WTC11 (cell line): Measurements from ENCODE around the gene CHIA.

Experiments
- CREB1 ChIP-seq: sonication (generic); formaldehyde crosslinking; IDR thresholded peaks from 2 replicates; pipeline ENCODE4 v1.8.0; 2023; ENCODE audit warnings: mild to moderate bottlenecking, missing genetic modification reagents
- CTCF ChIP-seq: fragments of 200-600 bp; IDR thresholded peaks from 2 replicates; pipeline ENCODE4 v1.8.0; 2022; ENCODE audit warnings: antibody characterized with exemption
- E2F1 ChIP-seq: sonication (generic); formaldehyde crosslinking; IDR thresholded peaks from 2 replicates; pipeline ENCODE4 v1.8.0; 2022; ENCODE audit warnings: mild to moderate bottlenecking, missing genetic modification reagents
- FOXJ3 ChIP-seq: sonication (generic); formaldehyde crosslinking; IDR thresholded peaks from 2 replicates; pipeline ENCODE4 v1.9.0; 2021; ENCODE audit warnings: missing genetic modification reagents, mild to moderate bottlenecking, borderline replicate concordance
- FOXP1 ChIP-seq: sonication (generic); formaldehyde crosslinking; IDR thresholded peaks from 2 replicates; pipeline ENCODE4 v1.8.0; 2022; ENCODE audit warnings: missing genetic modification reagents, mild to moderate bottlenecking, moderate library complexity, borderline replicate concordance
- HMGXB4 ChIP-seq: sonication (generic); formaldehyde crosslinking; IDR thresholded peaks from 2 replicates; pipeline ENCODE4 v1.8.1; 2023; ENCODE audit warnings: mild to moderate bottlenecking, moderate library complexity, missing genetic modification reagents
- NR3C1 ChIP-seq: sonication (generic); formaldehyde crosslinking; conservative IDR thresholded peaks from 2 replicates; pipeline ENCODE4 v1.8.1; 2023; ENCODE audit warnings: low read depth, mild to moderate bottlenecking, missing genetic modification reagents
- PREB ChIP-seq: sonication (generic); formaldehyde crosslinking; IDR thresholded peaks from 2 replicates; pipeline ENCODE4 v1.8.1; 2022; ENCODE audit warnings: mild to moderate bottlenecking, missing genetic modification reagents, moderate library complexity, borderline replicate concordance
- RELA ChIP-seq: sonication (generic); formaldehyde crosslinking; IDR thresholded peaks from 2 replicates; pipeline ENCODE4 v1.8.1; 2022; ENCODE audit warnings: missing genetic modification reagents, mild to moderate bottlenecking, borderline replicate concordance
- ZMAT4 ChIP-seq: fragments of 250-450 bp; sonication (Bioruptor Pico); IDR thresholded peaks from 2 replicates; pipeline ENCODE4 v1.9.0; 2021; ENCODE audit warnings: mild to moderate bottlenecking
- ZNF138 ChIP-seq: sonication (generic); formaldehyde crosslinking; conservative IDR thresholded peaks from 2 replicates; pipeline ENCODE4 v1.8.1; 2022; ENCODE audit warnings: mild to moderate bottlenecking, moderate library complexity, missing genetic modification reagents

- TF ChIP-seq E2F1 (no peak), CTCF (no peak), FOXP1 (CRISPR knock-in tag) (no peak), NR3C1 (CRISPR knock-in tag) (no peak), CREB1 (no peak), ZNF138 (no peak), ZMAT4 (no peak), FOXJ3 (CRISPR knock-in tag) (no peak), PREB (no peak), RELA (no peak), HMGXB4 (CRISPR knock-in tag) (no peak)
Measured at GRCh38 chr1:111286912-111287311, 3.7 kb upstream of the CHIA start.
